Heart left ventricle (tissue), 16 donors: ENCODE results near the gene ZNF181. TPM values are rescaled to one million over a fixed set of nuclear protein-coding genes. Genes with fewer than 3 reads are reported as not detected.

Experiments
- ATAC-seq, 4 donors: fragments of 200-7000 bp; cut with Tn5 transposase; one replicate each; pipeline ENCODE4 v1.9.1; 2020 to 2022; ENCODE audit warnings: moderate library complexity in 4 of 4, mild to moderate bottlenecking in 3 of 4, moderate number of reproducible peaks in 1 of 4
- DNase-seq, 5 donors: peaks; one replicate each; pipeline ENCODE4 v3.0.0-alpha.2; 2020
- H3K27ac ChIP-seq, 12 donors: fragments of 200-600 bp; sonication (generic) in 4 of 12; one replicate each; pipeline versions ENCODE4 v1.5.0 to v1.8.0; 2016 to 2022; ENCODE audit warnings: mild to moderate bottlenecking in 2 of 12
- H3K27me3 ChIP-seq, 9 donors: fragments of 200-600 bp; sonication (generic) in 2 of 9; one replicate each; pipeline versions ENCODE4 v1.5.1 to v1.8.0; 2016 to 2022; ENCODE audit warnings: mild to moderate bottlenecking in 3 of 9
- H3K36me3 ChIP-seq, 9 donors: fragments of 200-600 bp; sonication (generic) in 2 of 9; one replicate each; pipeline versions ENCODE4 v1.5.0 to v1.8.0; 2018 to 2022; ENCODE audit warnings: mild to moderate bottlenecking in 2 of 9
- H3K4me1 ChIP-seq, 12 donors: fragments of 200-600 bp; sonication (generic) in 4 of 12; one replicate each; pipeline versions ENCODE4 v1.5.0 to v1.8.0; 2016 to 2022; ENCODE audit warnings: mild to moderate bottlenecking in 3 of 12
- H3K4me3 ChIP-seq, 12 donors: fragments of 200-600 bp; sonication (generic) in 4 of 12; one replicate each; pipeline versions ENCODE4 v1.5.0 to v1.8.0; 2017 to 2022; ENCODE audit warnings: mild to moderate bottlenecking in 9 of 12, moderate library complexity in 4 of 12
- H3K9me3 ChIP-seq, 12 donors: fragments of 200-600 bp; sonication (generic) in 4 of 12; one replicate each; pipeline versions ENCODE4 v1.5.0 to v1.8.0; 2016 to 2022; ENCODE audit warnings: mild to moderate bottlenecking in 1 of 12
- POLR2A ChIP-seq, 2 donors: fragments of 450-650 bp; IDR thresholded peaks; one replicate each; pipeline ENCODE4 v1.6.1; 2017; ENCODE audit warnings: antibody characterized with exemption in 2 of 2, mild to moderate bottlenecking in 2 of 2, moderate library complexity in 2 of 2
- whole genome bisulfite sequencing, 4 donors: extraction: QIAGEN DNeasy Blood & Tissue Kit in 2 of 4; methylation state at CpG; one replicate each; pipeline versions ENCODE4 v1.1.5 to v1.1.7; 2013 to 2018; 5-methylcytosine and 5-hydroxymethylcytosine counted together
- intact Hi-C, 10 donors: fragments of 100-400 bp; cut with DNase I; formaldehyde crosslinking; loops; one replicate each; pipeline versions ENCODE4 v1.11.1 to v1.14.2; 2022
- polyA plus RNA-seq, 2 donors: library from polyadenylated mRNA; stranded (reverse); fragments of 200-250 nt; gene quantifications; one replicate each; pipeline ENCODE4 v1.2.3, GENCODE V29; 2013
- total RNA-seq, 9 donors: library from RNA; depleted of rRNA in 2 of 9; stranded (reverse); fragments of >200 nt in 2 of 9; fragmentation: NEBNext Ultra II Directional in 3 of 9; extraction: Animal tissue kit (Norgen Biotek cat#: 25700) in 3 of 9; gene quantifications; one replicate each; pipeline versions ENCODE4 v1.1.0 to v1.2.4, GENCODE V29; 2016 to 2023
- TF ChIP-seq, protein P1 (sequence below), 12 donors: fragments of 200-600 bp; sonication (generic) in 4 of 12; IDR thresholded peaks; one replicate each; pipeline versions ENCODE4 v1.5.0 to v1.8.0; 2018 to 2022; ENCODE audit warnings: antibody characterized with exemption in 12 of 12, mild to moderate bottlenecking in 5 of 12
- donor health status: ischemic (EF 13 %, LVEDD 7.1; RV severe dilation, severe dysfunction).
- donor health status: healthy with polysubstance abuse.
- donor health status: DM: no; HTN: yes; CAD: no.
- donor health status: DM: no; HTN: no; CAD: no.
- donor health status: ischemic (EF 25% LVEDD 6.9; RV normal size, moderate dysfunction).
- donor health status: ischemic (EF 25% LVEDD 5.7; RV mildly dilated, moderate dysfunction).
- donor health status: healthy.
- donor health status: DM: yes; HTN: yes; CAD: no.
- donor health status: ischemic (EF 35%, LVEDD 5.7; RV mildly dilated, moderate dysfunction).
- donor health status: nonischemic (EF 11% LVEDD 7.7; RV severe dilation, severe dysfunction).
- donor health status: DM: yes; HTN: yes; CAD: no.
- donor health status: PGD.
- donor health status: ischemic (EF 29% LVEDD 5.4; RV normal size, mild dysfunction).
- donor health status: nonischemic (EF 23%, LVEDD 6.1; RV moderate dilation, normal function).

ZNF181 gene
- total and polyA plus RNA-seq, 11 donors, result 8.6 to 46.6 (median 18.8) TPM

DNA sequence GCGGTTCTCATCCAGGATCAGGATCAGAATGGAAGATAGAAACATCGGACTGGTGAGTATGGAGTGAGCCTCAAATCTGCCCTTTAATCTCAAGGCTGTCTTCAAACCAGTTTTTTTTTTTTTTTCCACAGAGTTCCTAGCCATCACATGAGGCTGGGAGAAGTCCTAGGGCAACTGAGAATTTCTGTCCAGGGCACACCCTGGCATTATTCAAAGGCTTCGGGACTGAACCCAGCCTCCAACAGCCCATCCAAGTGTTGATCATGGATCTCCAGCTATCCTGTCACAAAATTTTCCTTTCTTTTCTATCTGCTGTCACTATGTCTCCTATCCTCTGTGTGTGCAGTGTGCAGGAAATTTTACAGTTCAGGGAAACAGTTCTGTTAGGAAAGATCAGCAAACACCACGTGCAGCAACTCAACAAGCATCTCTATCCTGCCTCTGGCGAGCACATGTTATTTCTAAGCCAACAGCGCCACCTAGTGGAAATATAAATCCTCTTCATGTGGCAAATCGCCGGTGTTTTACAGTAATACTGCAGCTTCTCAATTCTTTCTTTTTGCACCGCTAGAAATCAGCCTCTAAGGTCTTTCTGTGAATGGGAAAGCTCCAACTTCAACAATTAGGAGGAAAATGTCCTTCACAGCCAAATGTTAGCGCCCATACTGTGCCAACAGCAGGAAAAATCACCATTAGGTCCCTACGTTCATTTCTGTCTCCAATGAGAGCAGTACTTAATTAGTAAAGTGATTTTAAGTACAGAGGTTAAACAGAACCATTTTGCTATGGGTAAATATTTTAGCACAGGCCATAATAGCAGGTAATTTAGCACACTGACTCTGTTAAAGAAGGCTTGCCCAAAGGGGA, 21.4 kb upstream of the ZNF181 start:
- WGBS, 4 donors, result 33 to 37% (median 34%) methylated on average over 11 of the region's 11 CpGs
- DNase-seq (peak in 4 of 5 donors; percentile 30 to 56 (median 42)), ATAC-seq (peak; percentile 37 to 80 (median 72))
- H3K4me1 ChIP-seq, result no peaks in the 10 kb centered on the region
- intact Hi-C loops, result loop anchor here (1.0 to 10.0 kb wide), 9 partner anchors 73 to 938 kb away; no protein-coding TSS in a partner anchor
- no peak overlapping the region for H3K4me3 ChIP-seq
- H3K9me3 ChIP-seq, result peaks cover 0 to 23% (median 0%) of the 10 kb centered on the region in 12 donors
- no peak overlapping the region for H3K27ac ChIP-seq
- TF ChIP-seq, protein P1, sequence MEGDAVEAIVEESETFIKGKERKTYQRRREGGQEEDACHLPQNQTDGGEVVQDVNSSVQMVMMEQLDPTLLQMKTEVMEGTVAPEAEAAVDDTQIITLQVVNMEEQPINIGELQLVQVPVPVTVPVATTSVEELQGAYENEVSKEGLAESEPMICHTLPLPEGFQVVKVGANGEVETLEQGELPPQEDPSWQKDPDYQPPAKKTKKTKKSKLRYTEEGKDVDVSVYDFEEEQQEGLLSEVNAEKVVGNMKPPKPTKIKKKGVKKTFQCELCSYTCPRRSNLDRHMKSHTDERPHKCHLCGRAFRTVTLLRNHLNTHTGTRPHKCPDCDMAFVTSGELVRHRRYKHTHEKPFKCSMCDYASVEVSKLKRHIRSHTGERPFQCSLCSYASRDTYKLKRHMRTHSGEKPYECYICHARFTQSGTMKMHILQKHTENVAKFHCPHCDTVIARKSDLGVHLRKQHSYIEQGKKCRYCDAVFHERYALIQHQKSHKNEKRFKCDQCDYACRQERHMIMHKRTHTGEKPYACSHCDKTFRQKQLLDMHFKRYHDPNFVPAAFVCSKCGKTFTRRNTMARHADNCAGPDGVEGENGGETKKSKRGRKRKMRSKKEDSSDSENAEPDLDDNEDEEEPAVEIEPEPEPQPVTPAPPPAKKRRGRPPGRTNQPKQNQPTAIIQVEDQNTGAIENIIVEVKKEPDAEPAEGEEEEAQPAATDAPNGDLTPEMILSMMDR (IDR thresholded peaks at IDR 0.05), result peak; percentile 68 to 96 (median 80)
- TF ChIP-seq POLR2A (IDR thresholded peaks at IDR 0.05), result no peak
- H3K36me3 ChIP-seq, result no peaks in the 10 kb centered on the region
- H3K27me3 ChIP-seq, result no peaks in the 10 kb centered on the region

DNA sequence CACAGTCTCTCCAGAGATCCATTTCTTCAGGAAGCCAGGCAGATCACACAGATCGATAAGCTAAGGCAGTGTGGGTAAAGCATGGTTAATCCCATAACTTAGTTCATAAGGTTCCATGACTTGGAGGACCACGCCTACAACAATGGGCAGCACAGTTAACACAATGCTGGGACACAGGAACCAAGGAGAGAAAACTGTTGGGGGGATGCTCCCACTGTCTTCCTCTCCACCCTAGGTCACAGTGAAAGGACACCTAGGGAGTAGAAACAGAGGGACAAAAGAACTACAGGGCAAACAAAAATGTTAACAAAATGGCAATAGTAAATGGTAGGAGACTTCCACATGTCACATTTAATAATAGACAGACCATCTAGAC, 20.8 kb upstream of the ZNF181 start:
- ATAC-seq, result no peak
- Histone ChIP-seq H3K4me3 (no peak overlapping the region), H3K27me3 (no peaks in the 10 kb centered on the region), H3K9me3 (peaks cover 0 to 23% (median 0%) of the 10 kb centered on the region in 12 donors), H3K27ac (no peak overlapping the region), H3K4me1 (no peaks in the 10 kb centered on the region), H3K36me3 (no peaks in the 10 kb centered on the region)
- DNase-seq, result no peak
- TF ChIP-seq POLR2A (IDR thresholded peaks at IDR 0.05), result no peak
- TF ChIP-seq, protein P1 (IDR thresholded peaks at IDR 0.05), result no peak
- intact Hi-C loops, result loop anchor here in 9 of 10 donors (2.0 to 10.0 kb wide), 8 partner anchors 74 to 938 kb away; no protein-coding TSS in a partner anchor
- WGBS, 4 donors, result 78 to 91% (median 81%) methylated on average over 2 of the region's 2 CpGs

DNA sequence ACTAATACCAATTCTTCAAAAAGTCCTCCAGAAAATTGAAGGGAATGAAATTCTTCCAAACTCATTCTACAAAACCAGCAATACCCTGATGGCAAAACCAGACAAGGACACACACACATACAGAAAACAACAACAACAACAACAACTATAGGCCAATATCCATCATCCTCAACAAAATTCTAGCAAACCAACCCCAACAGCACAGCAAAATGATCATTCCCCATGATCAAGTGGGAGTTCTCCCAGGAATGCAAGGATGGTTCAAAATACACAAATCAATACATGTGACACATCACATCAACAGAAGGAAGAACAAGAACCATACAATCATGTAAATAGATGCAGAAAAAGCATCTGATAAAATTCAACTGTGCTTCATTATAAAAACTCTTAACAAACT, 18.7 kb upstream of the ZNF181 start:
- Histone ChIP-seq H3K4me3 (no peak overlapping the region), H3K36me3 (no peaks in the 10 kb centered on the region), H3K9me3 (peaks cover 0 to 23% (median 0%) of the 10 kb centered on the region in 12 donors), H3K4me1 (no peaks in the 10 kb centered on the region), H3K27me3 (no peaks in the 10 kb centered on the region), H3K27ac (no peak overlapping the region)
- intact Hi-C loops, result loop anchor here in 2 of 10 donors (10.0 kb wide), 2 partner anchors 211 to 941 kb away; no protein-coding TSS in a partner anchor
- ATAC-seq, result no peak
- TF ChIP-seq, protein P1 (IDR thresholded peaks at IDR 0.05), result no peak
- no peak for TF ChIP-seq POLR2A (IDR thresholded peaks at IDR 0.05)
- no peak for DNase-seq

DNA sequence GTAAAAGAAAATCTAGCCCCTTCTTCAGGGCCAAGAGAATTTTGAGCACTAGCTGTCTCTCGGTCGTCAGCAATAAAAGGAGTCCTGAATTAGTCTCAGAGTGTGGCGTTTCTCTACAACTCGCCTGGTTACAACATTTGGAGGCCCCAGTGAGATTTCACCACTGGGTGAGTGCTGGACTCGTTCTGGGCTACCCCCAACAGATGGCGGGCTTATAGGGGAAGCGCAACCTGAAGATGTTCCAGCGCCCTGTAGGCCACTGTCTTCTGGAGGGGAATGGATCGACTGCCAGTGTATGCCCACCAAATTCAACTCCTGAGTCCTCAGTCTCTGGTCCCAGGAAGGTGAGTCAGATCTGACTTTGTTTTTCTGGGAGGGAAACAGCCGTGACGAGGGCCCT, 11.7 kb upstream of the ZNF181 start:
- ATAC-seq (no peak), DNase-seq (no peak)
- no peak for TF ChIP-seq POLR2A (IDR thresholded peaks at IDR 0.05)
- TF ChIP-seq, protein P1 (IDR thresholded peaks at IDR 0.05), result no peak
- Histone ChIP-seq H3K36me3 (no peaks in the 10 kb centered on the region), H3K27me3 (no peaks in the 10 kb centered on the region), H3K27ac (no peak overlapping the region), H3K9me3 (no peaks in the 10 kb centered on the region), H3K4me1 (no peaks in the 10 kb centered on the region), H3K4me3 (no peak overlapping the region)
- intact Hi-C loops, result no loop called here
- WGBS, 4 donors, result 49 to 65% (median 58%) methylated on average over 11 of the region's 11 CpGs
